Liver (tissue), 3 donors: ENCODE measurements around the gene SLC16A2.

Source experiments
- EGR1 ChIP-seq, 2 donors: IDR thresholded peaks; 2 replicates each; pipeline ENCODE4 v1.6.1; 2016 to 2018; ENCODE audit warnings: antibody characterized with exemption in 2 of 2, low read depth in 2 of 2
- GABPA ChIP-seq, 2 donors: IDR thresholded peaks in 1 of 2; conservative IDR thresholded peaks in 1 of 2; 2 replicates each; pipeline ENCODE4 v1.6.1; 2016; ENCODE audit warnings: antibody characterized with exemption in 2 of 2, mild to moderate bottlenecking in 1 of 2, moderate library complexity in 1 of 2
- HNF4G ChIP-seq: IDR thresholded peaks from 2 replicates; pipeline ENCODE4 v1.6.1; 2016; ENCODE audit warnings: antibody characterized with exemption
- JUND ChIP-seq, 2 donors: IDR thresholded peaks; 2 replicates each; pipeline ENCODE4 v1.6.1; 2016; ENCODE audit warnings: antibody characterized with exemption in 2 of 2
- RAD21 ChIP-seq, 2 donors: IDR thresholded peaks; 2 replicates each; pipeline ENCODE4 v1.6.1; 2016; ENCODE audit warnings: antibody characterized with exemption in 2 of 2, mild to moderate bottlenecking in 2 of 2
- TAF1 ChIP-seq: conservative IDR thresholded peaks from 2 replicates; pipeline ENCODE4 v1.6.1; 2016; ENCODE audit warnings: antibody characterized with exemption, mild to moderate bottlenecking
- ZBTB33 ChIP-seq: IDR thresholded peaks from 2 replicates; pipeline ENCODE4 v1.6.1; 2016; ENCODE audit warnings: antibody characterized with exemption
- TF ChIP-seq, protein P1 (sequence below): fragments of 150-350 bp; IDR thresholded peaks from 2 replicates; pipeline ENCODE4 v1.5.1; 2017; ENCODE audit warnings: improper control_type of control experiment, low read depth, low read length; ENCODE audit not compliant: missing input control
- TF ChIP-seq, protein P2 (sequence below): IDR thresholded peaks from 2 replicates; pipeline ENCODE4 v1.6.1; 2016; ENCODE audit warnings: antibody characterized with exemption
- TF ChIP-seq, protein P3 (sequence below): IDR thresholded peaks from 2 replicates; pipeline ENCODE4 v1.6.1; 2016; ENCODE audit warnings: antibody characterized with exemption, mild to moderate bottlenecking
- donor health status: healthy.
- donor health status: healthy.

GRCh38 chrX:74449322-74449936, 28.1 kb downstream of the SLC16A2 start:
- TF ChIP-seq, protein P1, sequence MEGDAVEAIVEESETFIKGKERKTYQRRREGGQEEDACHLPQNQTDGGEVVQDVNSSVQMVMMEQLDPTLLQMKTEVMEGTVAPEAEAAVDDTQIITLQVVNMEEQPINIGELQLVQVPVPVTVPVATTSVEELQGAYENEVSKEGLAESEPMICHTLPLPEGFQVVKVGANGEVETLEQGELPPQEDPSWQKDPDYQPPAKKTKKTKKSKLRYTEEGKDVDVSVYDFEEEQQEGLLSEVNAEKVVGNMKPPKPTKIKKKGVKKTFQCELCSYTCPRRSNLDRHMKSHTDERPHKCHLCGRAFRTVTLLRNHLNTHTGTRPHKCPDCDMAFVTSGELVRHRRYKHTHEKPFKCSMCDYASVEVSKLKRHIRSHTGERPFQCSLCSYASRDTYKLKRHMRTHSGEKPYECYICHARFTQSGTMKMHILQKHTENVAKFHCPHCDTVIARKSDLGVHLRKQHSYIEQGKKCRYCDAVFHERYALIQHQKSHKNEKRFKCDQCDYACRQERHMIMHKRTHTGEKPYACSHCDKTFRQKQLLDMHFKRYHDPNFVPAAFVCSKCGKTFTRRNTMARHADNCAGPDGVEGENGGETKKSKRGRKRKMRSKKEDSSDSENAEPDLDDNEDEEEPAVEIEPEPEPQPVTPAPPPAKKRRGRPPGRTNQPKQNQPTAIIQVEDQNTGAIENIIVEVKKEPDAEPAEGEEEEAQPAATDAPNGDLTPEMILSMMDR = no peak
- TF ChIP-seq, protein P2, sequence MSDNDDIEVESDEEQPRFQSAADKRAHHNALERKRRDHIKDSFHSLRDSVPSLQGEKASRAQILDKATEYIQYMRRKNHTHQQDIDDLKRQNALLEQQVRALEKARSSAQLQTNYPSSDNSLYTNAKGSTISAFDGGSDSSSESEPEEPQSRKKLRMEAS = no peak
- TF ChIP-seq RAD21 (IDR thresholded peaks at IDR 0.05) = no peak
- TF ChIP-seq JUND (IDR thresholded peaks at IDR 0.05) = no peak
- TF ChIP-seq TAF1 = no peak
- no peak for TF ChIP-seq EGR1 (IDR thresholded peaks at IDR 0.05; ENCODE audit: low read depth in 2 of 2)
- TF ChIP-seq ZBTB33 = no peak
- no peak for TF ChIP-seq GABPA (IDR thresholded peaks at IDR 0.05 in 1 of 2, conservative IDR thresholded peaks at IDR 0.05 in 1 of 2)
- TF ChIP-seq HNF4G = no peak
- TF ChIP-seq, protein P3, sequence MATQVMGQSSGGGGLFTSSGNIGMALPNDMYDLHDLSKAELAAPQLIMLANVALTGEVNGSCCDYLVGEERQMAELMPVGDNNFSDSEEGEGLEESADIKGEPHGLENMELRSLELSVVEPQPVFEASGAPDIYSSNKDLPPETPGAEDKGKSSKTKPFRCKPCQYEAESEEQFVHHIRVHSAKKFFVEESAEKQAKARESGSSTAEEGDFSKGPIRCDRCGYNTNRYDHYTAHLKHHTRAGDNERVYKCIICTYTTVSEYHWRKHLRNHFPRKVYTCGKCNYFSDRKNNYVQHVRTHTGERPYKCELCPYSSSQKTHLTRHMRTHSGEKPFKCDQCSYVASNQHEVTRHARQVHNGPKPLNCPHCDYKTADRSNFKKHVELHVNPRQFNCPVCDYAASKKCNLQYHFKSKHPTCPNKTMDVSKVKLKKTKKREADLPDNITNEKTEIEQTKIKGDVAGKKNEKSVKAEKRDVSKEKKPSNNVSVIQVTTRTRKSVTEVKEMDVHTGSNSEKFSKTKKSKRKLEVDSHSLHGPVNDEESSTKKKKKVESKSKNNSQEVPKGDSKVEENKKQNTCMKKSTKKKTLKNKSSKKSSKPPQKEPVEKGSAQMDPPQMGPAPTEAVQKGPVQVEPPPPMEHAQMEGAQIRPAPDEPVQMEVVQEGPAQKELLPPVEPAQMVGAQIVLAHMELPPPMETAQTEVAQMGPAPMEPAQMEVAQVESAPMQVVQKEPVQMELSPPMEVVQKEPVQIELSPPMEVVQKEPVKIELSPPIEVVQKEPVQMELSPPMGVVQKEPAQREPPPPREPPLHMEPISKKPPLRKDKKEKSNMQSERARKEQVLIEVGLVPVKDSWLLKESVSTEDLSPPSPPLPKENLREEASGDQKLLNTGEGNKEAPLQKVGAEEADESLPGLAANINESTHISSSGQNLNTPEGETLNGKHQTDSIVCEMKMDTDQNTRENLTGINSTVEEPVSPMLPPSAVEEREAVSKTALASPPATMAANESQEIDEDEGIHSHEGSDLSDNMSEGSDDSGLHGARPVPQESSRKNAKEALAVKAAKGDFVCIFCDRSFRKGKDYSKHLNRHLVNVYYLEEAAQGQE = no peak
